Measurements from ENCODE around the gene TMPRSS4.

The TMPRSS4 gene

DNA sequence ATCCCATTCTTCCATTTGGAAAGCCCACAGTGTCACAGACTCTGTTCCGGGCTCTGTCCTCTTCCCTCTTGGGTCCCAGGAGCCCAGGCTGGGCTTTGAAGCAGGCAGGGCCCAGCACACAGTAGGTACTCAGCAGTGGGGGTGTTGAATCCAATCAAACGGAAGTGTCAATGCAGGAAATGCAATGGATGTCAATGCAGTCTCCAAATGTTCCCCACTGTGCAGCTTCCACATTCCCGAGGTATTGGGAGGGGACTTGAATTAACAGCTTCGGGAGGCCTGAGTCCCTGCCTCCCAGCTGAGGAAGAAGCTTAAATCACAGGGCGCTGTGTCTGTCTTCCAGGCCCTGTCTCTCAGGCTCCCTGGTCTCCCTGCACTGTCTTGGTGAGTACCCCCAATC is 31.6 kb downstream of the TMPRSS4 start:
- no peak for DNase-seq

DNA sequence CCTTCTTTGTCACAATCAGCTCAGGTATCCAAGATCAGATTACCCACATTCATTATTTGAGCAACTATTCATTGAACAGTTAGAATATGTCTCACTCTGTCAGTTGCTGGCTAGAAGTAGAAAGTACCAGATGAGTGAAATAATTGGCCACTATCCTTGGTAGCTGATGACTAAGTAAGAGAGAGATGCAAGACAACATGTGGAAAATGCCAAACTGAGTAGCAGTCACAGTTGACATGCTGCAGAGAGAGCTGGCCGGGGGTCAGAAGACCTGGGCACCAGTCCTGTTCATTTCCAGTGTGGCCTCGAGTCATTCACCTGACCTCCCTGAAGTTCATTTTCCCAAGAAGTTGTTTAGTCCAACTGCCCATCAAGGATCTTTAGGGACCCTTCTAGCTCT is 32.4 kb downstream of the TMPRSS4 start:
- no peak for DNase-seq

DNA sequence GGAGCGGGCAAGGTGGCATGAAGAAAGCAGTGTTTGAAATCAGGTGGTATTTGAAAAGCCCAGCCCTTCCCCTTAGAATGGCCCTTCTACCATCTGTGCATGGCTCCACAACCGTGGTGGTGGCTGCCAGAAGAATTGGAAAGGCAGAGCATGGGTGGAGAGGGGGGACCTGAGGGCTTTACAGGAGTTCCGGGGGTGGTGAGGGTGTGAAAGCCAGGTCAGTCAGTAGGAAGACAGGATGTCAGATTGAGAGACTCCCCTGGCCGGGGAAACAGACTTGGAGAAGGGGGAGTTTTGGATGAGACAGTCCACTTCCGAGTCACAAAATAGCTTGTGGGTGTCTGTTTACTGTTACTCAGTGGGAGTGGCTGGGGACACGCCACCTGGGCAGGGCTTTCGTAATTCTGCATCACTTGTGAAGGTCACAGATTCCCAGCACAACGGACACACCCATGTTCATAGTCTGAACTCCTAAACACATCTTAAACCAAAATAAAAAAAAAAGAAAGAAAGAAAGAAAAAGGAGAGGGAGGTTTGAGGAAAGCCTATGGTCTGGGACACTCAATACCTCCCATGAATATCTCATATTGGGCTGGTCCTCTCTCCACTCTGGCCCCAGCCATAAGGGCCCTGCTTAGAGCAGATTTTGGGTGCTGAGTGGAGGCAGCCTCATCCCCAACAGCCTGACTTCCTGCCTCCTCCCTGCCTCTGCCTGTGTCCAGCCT is 34.3 kb downstream of the TMPRSS4 start:
- DNase-seq = peak; percentile 22 to 36 (median 25)

DNA sequence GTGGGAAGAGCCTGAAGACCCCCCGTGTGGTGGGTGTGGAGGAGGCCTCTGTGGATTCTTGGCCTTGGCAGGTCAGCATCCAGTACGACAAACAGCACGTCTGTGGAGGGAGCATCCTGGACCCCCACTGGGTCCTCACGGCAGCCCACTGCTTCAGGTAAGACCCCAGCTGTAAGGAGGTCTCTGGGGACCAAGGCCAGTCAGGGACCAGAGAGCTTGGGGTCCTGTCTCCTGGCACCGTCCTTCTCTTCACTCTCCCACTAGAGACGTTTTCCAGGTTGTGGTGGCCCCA is 34.8 kb downstream of the TMPRSS4 start:
- no peak for DNase-seq

DNA sequence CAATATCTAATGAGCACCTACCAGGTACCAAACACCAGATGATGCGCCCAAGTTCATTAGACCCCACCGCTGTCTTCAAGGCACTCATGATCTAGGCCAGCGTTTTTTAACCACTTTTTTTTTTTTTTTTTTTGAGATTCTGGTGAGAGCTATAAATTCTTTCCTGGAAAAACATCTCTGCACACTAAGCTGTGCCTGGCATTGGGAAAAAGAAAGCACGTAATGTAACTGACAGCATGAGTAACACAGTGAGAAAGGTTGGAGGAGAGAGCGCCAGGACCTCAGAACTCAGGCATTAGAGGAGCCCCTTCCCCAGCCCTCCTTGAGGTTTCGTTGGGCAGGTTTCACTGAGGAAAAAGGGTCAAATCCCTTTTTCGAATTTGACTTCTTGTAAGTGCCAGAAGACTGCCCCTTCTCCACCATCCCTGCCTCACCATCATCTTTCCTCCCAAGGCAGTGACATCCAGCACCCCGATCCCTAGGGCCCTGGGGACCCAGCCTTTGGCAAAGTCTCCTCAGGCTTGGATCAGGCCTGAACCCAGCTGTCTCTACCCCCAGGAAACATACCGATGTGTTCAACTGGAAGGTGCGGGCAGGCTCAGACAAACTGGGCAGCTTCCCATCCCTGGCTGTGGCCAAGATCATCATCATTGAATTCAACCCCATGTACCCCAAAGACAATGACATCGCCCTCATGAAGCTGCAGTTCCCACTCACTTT is 36.0 kb downstream of the TMPRSS4 start:
- no peak for DNase-seq

- no peak for DNase-seq
Measured at GRCh38 chr11:118114266-118114665, 37.4 kb downstream of the TMPRSS4 start.

- no peak for DNase-seq
Measured at GRCh38 chr11:118115048-118115447, 38.2 kb downstream of the TMPRSS4 start.

DNA sequence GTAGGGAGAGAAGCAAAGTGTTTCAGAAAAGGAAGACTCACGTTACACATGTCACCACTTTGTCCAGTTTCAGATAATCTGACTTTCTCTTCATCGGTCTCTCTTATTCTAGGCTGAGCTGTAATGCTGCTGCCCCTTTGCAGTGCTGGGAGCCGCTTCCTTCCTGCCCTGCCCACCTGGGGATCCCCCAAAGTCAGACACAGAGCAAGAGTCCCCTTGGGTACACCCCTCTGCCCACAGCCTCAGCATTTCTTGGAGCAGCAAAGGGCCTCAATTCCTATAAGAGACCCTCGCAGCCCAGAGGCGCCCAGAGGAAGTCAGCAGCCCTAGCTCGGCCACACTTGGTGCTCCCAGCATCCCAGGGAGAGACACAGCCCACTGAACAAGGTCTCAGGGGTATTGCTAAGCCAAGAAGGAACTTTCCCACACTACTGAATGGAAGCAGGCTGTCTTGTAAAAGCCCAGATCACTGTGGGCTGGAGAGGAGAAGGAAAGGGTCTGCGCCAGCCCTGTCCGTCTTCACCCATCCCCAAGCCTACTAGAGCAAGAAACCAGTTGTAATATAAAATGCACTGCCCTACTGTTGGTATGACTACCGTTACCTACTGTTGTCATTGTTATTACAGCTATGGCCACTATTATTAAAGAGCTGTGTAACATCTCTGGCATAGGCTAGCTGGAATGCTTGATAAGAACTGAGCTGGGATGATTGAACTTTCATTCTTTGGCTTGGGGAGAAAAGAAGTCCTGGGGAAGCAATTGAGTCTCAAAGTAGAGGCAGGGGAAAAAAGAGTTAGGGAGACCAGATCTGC is 41.1 kb downstream of the TMPRSS4 start:
- no peak for DNase-seq

DNA sequence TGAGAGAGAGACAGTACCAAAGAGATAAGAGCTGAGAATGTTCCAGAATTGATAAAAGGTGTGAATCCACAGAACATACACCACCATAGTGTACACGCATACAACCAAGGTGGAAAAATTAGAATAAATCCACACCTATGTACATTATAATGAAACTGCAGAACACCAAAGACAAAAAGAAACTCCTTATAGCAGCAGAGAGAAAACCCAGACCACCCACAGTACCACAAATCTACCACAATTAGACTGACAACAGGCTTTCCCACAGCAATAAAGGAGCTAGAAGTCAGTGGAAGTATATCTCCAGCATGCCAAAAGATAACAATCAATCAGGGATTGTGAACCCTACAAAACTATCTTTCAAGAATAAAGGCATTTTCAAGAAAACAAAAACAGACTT is 43.9 kb downstream of the TMPRSS4 start:
- DNase-seq = no peak

GRCh38 chr11:118124929-118125535 is 48.2 kb downstream of the TMPRSS4 start:
- DNase-seq = no peak

DNA sequence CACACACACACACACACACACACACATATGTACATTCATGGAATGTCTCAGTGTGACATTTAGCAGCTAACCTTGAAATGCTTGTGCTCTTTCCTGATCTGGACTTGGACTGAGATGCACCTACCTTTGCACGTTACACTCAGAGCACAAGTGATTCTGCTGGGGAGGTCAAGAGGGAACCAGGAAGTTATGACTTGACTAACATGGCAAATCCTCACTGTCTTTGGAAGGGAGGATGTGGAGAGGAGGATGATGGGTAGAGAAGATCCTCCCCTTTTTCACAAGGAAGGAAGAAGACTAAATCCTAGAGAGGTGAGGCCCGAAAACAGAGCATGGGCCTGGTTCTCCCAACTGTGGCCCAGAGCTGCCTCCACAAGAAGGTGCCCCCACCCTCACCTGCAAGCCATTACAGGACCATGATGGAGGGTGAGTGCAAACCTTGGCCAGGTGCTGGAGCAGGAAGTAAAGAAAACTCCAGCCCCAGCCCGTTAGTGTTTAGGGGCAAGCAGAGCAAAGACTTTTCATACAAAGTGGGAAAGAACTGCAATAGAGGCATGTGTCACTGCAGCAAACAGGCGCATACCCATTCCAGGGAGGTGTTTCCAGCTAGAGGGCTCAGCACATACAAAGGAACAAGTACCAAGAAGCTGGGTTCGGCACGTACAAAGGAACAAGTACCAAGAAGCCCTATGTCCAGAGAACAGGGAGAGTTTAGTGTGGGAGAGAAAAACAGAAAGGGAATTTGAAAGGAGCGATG is 49.4 kb downstream of the TMPRSS4 start:
- DNase-seq = no peak

GRCh38 chr11:118128310-118128709 is 51.4 kb downstream of the TMPRSS4 start:
- no peak for DNase-seq

DNA sequence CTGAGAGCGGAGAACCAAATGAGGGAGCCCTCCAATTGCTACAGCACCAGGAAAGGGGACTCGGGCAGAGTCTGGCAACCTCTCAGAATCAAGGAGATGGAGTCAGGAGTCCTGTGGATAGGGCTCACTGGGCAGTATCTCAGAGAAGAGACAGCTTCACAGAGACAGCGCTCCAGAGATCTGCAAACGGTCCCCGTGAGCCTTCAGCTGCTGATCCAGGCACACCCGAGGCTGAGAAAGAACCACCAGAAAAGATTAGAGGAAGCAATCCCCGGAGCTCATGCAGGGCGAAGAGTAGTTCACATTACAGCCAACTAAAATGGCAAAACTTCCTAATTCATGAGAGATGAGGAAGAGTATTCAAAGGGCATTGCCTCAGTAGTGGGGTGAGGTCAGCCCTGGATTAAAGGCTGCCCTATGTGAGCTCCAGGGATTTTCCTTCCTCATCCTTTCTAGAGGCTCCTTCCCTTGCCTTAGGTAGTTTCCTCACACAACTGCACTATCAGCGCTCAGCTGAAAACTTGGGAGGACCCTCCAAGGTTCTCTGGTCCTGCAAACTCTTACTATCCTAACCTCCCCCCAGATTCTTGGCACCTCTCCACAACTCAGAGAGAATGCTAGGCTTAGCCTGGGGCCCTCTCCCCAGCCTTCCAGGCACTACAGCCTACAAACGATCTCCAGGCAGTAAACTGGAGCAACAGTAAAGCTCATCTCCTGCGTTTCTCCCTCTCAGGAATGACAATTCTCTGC is 52.0 kb downstream of the TMPRSS4 start:
- peak; percentile 79 to 87 (median 81) for DNase-seq

DNA sequence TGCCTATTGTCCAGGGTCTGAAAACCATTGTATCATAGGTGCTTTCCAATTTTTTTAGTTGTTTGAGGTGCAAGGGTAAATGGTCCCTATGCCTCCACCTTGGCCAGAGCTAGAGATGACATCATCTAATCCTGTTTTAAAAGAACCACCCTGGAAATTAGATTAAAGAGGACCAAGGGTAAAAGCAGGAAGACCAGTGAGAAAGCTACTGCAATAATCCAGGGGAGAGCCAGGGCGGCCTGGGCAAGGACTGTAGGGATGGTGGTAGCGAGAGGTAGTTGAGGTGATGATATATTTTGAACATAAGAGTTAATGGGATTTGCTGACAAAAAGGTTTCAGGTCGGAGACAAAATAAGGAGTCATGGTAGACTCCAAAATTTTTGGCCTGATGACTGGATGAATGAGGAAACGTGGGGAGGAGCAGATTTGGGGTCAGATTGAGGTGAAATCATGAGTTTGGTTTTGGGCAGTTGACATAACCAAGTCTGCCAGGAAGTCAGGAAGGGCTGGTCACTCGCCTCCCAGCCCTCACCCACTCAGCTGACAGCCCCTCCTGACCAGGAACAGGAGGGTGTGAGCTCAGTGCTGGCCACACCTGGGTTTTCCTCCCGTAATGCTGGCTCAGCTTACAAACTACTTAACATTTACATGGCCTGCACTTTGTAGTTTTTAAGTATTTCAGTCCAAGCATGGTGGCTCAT is 52.7 kb downstream of the TMPRSS4 start:
- DNase-seq = peak; percentile 56 to 72 (median 66)

GRCh38 chr11:118132385-118133151 is 55.7 kb downstream of the TMPRSS4 start:
- DNase-seq = no peak

DNA sequence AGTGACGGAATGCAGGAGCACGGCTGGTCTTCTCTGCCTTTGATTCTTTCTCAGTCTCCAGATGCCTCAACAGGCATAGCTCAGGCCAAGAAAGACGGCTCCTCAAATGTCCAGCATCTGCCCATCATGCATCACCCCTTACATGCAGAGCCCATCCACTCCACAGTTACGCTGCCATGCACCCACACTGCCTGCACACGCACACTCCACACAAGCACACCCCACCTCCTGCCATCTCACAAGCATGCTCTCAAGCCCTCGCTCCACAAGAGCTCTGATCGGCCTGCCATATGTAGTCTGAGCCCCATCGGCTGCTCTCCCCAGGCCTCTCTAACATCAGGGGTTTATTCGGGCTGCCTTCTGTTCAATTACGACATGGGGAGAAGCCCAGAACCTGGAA is 56.9 kb downstream of the TMPRSS4 start:
- no peak for DNase-seq

GRCh38 chr11:118135051-118135795 is 58.3 kb downstream of the TMPRSS4 start:
- DNase-seq = no peak

DNA sequence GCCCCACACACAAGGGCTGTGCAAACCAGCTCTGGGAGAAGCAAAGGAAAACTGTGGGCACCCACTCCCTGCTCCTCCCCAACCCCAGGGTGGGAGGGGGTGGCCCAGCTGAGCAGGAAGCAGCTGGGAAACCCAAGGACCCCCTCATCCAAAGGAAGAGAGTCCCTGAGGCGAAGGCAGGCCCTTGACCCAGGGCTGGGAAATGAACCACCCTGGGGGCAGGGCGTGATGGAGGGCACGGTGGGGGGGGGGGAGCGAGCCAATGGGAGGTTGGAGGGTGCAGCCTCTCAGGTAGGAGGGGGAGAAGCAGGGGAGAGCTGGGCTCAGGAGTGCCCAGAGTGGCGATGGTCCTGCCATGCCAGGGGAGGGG is 58.9 kb downstream of the TMPRSS4 start:
- no peak for DNase-seq

GRCh38 chr11:118136341-118136740 is 59.5 kb downstream of the TMPRSS4 start:
- no peak for DNase-seq

GRCh38 chr11:118136801-118137200 is 59.9 kb downstream of the TMPRSS4 start:
- DNase-seq = no peak
